ENCODE results near the gene ABCC10.
"Not testable (repeated sequence)": the region's sequence is repeated elsewhere in the genome, so short reads cannot be mapped to it uniquely, and the experiment has no call there.

The ABCC10 gene

DNA sequence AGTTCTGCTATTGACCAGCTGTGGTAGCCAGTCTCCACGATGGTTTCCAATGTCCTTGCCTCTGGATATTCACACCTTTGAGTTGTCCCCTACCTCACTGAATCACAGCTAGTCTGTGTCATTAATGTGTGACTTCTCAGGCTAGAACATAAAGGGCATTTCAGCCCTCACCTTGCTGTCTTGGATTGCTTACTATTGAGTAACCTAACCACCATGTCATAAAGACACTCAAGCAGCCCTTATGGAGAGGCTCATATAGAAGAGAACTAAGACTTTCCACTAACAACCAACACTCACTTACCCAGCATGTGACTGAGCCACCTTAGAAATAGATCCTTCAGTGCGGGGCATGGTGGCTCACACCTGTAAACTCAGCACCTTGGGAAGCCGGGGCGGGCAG lies 19.1 kb upstream of the ABCC10 start:
- DNase-seq: no peak

DNA sequence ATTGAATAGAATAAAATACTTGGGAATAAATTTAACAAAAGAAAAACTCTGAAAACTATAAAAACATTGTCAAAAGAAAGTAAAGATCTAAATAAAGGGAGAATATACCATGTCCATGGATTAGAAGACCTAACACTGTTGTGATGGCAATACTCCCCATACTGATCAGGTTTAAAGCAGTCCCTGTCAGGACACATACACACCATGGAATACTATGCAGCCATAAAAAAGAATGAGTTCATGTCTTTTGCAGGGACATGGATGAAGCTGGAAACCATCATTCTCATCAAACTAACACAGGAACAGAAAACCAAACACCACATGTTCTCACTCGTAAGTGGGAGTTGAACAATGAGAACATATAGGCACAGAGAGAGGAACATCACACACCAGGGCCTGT lies 16.6 kb upstream of the ABCC10 start:
- not testable (repeated sequence) for DNase-seq

DNA sequence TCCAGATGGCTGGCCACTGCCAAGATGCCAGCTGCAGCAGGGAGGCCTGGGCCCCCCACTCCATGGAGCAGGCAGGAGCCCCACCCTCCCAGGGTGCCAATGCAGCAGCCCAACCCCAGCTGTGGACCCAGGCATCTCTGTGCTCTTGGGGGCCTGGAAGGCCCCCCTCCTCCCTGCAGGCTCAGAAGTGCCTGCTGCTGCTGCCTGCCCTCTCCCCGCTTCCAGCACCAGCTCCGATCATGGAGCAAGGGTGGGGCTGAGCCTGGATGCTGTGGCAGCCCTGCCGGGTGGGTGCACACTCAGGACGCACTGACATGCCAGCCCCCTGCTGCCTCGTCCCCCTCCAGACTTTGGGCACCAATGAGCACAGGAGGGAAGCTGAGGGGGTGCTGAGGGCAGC lies 14.8 kb upstream of the ABCC10 start:
- DNase-seq: no peak

DNA sequence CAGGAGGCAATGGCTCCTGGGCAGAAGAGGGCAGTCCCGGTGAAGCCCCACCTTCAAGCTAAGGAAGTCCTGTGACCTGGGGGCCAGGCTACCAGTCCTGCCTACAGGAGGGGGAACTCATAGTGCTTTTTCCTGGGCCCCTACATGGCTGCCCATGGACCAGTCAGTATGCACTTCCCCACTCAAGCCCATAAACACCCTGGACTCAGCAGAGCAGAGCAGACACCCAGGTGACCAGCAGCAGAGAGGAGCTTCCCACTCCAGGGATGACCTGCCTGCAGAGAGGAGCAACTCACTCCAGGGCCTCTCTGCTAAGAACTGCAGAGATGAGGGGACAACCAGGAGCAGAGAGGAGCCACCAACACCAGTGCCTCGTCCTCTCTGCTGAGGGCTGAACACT lies 14.3 kb upstream of the ABCC10 start:
- no peak for DNase-seq

DNA sequence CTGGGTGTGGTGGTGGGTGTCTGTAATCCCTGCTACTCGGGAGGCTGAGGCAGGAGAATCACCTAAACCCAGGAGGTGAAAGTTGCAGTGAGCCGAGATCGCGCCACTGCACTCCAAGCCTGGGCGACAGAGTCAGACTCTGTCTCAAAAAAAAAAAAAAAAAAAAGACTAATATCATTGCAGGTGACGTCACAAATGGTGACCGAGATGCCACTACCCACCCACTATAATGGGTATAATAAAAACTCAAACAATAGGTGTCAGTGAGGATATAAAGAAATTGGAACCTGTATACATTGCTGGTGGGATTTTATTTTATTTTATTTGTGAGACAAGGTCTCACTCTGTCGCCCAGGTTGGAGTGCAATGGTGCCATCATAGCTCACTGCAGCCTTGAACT lies 12.1 kb upstream of the ABCC10 start:
- DNase-seq: not testable (repeated sequence)

DNA sequence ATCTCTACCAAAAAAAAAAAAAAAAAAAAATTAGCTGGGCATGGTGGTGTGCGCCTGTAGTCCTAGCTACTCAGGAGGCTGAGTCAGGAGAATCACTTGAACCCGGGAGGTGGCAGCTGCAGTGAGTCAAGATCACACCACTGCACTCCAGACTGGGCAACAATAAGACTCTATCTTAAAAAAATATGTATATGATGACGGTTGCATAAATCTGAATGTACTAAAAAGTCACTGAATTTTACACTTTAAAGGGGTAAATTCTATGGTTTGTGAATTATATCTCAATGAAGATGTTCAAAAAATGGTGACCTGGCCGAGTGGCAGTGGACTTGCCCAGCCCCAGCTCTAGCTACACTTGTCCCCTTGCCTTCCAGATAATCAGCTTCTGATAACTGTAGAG lies 10.4 kb upstream of the ABCC10 start:
- no peak for DNase-seq

DNA sequence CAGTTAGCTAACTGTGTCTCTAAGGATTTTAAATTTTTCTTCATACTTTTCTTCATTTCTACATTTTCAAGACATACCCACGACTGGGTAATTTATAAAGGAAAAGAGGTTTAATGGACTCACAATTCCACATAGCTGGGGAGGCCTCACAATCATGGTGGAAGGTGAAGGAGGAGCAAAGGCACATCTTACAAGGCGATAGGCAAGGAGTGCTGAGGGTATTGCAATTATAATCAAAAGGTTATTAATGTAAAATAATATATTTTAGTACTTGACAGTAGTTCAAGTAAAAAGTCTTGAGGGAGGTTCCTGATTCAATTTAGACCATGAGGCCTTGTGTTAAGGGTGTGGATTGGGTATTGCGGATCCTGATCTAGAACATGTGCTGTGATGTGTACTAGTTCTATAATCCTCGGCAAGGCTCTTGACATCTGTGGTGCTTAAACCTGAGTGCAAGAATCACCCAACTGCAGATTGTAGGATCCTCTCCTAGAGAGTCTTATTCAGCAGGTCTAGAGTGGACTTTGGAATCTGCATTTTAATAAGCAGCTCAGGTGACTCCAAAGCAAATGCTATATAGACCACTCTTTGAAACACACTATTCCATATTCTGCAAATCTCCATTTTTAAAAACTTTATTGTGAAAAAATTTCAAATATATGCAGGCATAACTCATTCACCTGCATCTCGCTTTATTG lies 7.2 kb upstream of the ABCC10 start:
- no peak for DNase-seq

DNA sequence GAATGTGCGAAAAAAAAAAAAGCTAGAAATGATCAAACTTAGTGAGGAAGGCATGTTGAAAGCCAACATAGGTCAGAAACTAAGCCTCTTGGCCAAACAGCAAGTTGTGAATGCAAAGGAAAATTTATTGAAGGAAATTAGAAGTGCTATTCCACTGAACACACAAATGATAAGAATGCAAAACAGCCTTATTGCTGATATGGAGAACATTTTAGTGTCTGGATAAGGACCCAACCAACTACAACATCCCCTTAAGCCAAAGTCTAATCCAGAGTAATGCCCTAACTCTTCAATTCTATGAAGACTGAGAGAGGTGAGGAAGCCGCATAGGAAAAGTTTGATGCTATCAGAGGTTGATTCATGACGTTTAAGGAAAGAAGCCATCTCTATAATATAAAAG lies 5.5 kb upstream of the ABCC10 start:
- DNase-seq: no peak

DNA sequence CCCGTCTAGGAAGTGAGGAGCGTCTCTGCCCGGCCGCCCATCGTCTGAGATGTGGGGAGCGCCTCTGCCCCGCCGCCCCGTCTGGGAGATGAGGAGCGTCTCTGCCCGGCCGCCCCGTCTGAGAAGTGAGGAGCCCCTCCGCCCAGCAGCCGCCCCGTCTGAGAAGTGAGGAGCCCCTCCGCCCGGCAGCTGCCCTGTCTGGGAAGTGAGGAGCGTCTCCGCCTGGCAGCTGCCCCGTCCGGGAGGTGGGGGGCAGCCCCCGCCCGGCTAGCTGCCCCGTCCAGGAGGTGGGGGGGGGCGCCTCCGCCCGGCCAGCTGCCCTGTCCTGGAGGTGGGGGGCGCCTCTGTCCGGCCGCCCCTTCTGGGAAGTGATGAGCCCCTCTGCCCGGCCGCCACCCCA lies 2.3 kb upstream of the ABCC10 start:
- not testable (repeated sequence) for DNase-seq

DNA sequence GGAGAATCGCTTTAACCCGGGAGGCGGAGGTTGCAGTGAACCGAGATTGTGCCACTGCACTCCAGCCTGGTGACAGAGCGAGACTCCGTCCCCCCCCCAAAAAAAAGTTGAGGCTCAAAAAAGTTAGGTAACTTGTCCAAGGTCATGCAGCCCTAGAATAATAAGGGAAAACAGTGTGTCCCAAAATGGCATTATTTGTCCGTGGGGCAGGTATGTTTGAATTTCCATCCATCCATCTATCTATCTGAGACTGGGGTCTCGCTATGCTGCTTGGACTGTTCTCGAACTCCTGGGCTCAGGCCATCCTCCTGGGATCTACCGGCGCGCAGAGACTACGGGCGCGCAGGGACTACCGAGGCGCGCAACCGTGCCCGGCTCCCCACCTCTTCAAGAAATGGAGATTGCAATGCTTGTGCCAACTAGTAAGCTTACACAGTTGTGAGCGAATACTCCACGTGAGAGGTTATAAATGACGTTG lies 374 bp upstream of the ABCC10 start:
- DNase-seq: no peak

DNA sequence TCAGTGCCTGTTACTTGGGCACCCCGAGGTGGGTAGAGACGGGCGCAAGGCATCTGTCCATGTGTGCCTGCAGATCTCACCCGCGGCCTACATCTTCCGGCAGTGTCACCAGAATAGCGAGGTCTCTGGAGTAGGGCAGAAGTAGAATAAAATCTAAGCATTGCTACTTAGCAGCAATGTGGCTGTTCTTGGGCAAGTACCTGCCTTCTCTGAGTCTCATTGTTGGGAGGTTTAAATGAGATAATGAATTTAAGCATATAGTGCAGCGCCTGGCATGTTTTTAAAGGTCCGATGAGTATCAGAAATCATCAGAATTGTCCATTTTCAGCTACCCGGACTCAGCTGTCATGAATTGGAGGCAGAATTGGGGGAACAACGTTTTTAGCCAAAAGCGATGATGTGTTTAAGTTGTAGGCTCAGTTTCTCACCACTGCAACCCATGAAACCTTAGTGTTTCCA lies 800 bp downstream of the ABCC10 start:
- DNase-seq: no peak

DNA sequence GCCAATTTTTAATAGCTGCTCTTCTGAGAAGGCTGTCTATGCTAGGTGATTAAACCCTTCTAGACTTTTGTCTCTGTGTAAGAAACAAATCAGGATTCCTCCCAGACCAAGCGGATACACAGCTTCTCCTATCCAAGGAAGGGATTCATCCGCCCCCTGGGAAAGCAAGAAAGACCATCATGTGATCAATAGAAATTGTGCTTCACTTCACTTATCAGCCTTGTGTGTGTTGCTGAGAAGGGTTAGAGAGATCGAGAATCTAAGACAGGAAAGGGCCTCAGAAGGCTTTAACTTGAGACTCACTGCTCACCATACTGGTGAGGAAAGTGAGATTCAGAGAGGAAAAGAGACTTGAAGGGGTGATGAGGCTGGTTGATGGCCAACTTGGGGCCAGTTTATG lies 1.5 kb downstream of the ABCC10 start:
- DNase-seq: no peak

DNA sequence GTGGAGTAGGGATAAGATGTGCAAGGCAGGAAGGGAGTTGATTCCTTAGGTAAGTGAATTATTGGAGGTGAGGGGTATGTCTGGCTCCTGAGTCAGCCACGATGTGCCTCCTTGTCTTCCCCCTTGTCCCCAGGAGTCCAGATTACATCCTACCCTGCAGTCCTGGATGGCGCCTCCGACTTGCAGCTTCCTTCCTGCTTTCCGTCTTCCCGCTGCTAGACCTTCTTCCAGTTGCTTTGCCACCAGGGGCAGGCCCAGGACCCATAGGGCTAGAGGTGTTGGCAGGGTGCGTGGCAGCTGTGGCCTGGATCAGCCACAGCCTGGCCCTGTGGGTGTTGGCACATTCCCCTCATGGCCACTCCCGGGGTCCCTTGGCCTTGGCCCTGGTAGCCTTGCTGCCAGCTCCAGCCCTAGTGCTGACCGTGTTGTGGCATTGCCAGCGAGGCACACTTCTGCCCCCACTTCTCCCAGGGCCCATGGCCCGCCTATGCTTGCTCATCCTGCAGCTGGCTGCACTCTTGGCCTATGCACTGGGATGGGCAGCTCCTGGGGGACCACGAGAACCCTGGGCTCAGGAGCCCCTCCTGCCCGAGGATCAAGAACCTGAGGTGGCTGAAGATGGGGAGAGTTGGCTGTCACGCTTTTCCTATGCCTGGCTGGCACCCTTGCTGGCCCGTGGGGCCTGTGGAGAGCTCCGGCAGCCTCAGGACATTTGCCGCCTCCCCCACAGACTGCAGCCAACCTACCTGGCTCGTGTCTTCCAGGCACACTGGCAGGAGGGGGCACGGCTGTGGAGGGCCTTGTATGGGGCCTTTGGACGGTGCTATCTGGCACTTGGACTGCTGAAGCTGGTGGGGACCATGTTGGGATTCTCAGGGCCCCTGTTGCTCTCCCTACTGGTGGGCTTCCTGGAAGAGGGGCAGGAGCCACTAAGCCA lies 4.9 kb downstream of the ABCC10 start:
- DNase-seq: no peak

DNA sequence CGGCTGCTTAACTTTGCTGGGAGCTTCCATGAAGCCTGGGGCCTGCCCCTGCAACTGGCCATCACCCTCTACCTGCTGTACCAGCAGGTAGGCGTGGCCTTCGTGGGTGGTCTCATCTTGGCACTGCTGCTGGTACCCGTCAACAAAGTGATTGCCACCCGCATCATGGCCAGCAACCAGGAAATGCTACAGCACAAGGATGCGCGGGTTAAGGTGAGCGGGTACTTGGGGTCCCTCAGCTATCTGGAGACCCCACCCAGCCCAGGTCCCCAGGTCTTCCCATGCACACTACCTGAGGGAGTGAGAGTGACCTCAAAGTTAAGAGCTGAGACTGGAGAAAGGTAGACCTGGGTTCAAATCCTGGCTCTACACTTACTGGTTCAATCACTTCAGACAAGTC lies 5.8 kb downstream of the ABCC10 start:
- DNase-seq: no peak

DNA sequence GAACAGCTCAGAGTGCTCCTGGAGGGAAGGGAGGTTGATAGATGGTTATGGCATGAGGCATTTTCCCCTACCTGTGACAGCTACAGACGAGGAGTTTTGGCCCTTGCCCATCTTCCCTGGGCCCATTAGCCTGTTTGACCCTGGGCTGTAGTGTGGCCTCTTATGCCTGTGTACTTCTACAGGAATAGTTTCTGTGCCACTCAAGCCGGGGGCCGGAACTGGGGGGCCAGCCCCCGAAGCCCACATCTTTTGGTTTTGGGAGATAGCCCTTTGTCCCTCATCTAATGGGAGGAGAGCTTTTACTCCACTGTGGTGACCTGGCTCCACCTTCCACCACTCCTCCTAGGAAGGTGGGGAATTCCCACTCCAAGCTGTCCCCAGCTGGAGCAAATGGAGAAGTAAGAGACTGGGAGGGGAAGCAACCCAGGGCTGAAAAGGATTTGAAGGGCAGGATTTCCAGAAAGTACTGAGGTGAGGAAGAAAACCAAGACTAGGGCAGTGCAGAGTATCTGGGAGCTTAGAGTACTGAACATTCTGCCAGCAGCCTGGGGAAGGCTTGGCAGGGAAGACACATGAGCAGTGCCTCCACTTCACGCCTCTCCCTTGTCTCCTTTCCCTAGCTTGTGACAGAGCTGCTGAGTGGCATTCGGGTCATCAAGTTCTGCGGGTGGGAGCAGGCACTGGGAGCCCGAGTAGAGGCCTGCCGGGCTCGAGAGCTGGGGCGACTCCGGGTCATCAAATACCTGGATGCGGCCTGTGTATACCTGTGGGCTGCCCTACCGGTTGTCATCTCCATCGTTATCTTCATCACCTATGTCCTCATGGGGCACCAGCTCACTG lies 6.9 kb downstream of the ABCC10 start:
- no peak for DNase-seq

DNA sequence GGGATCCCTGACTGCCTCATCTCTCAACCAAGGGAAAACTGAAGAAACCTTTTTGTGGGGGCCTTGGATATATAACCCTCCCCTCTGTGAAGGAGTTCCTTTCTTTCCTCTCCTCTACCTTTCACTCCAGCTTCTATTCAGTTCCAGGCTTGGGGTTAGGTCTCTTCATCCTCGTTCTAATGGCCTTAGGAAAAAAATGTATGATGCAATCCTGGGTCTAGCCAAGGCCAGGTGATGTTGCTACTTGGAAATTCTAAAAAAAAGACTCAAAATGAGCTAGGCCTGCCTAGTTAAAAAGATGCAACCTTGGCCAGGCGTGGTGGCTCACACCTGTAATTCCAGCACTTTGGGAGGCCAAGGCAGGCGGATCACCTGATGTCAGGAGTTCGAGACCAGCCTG lies 7.6 kb downstream of the ABCC10 start:
- DNase-seq: no peak

DNA sequence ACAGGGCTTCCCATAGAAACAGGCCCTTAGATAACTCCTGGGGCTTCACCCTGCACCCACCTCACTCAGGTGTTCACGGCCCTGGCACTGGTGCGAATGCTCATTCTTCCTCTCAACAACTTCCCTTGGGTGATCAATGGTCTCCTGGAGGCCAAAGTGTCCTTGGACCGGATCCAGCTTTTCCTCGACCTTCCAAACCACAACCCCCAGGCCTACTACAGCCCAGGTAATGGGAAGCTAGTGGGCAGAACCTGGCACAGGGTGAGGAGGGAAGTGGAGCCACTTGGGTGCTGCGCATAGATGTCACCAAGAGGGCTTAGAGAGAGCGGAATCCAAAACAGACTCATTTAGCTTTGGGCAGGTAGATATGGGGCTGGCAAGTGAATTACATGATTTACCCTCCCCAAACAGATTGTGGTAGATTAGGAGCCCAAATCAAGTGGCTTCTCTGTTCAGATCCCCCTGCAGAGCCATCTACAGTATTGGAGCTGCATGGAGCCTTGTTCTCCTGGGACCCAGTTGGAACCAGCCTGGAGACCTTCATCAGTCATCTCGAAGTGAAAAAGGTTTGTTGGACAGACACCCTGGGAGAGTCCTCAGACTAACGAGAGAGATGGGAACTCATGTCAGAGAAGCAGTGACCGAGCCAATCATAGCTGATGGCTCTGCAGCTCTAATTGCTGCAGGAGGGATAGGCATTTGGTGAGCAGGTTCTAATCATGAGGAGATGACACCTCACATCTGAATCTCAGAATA lies 8.5 kb downstream of the ABCC10 start:
- no peak for DNase-seq

DNA sequence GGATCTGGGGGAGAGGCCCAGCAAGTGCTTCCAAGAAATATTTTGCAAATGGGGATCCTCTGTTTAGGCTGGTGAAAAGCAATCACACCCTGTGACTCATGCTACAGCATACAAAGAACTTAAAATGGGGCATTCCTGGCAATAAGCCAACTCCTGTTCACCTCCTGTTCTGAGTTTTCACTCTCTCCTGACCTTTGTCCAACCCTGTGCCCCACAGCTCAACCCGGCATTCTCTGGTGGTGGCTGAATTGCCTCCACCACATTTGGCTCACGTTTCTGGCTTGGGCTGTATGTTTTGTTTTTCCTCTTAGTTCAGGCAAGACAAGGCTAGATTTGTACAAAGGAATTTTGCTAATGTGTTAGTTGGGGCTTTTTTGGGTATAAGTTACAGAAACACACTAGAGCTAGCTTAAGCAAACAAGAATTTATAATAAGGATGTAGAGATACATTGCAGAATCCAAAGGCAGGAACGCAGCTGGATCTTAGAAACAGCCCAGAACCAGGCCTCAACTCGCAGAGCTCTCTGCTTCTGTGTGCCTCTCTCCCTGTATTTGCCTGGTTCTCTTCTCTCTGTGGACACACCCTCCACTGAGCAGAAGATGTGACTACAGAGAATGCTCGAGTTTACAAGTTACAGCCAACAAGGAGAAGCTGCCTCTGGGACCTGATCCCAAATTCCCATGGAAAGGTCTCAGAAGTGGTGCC lies 9.4 kb downstream of the ABCC10 start:
- DNase-seq: no peak

DNA sequence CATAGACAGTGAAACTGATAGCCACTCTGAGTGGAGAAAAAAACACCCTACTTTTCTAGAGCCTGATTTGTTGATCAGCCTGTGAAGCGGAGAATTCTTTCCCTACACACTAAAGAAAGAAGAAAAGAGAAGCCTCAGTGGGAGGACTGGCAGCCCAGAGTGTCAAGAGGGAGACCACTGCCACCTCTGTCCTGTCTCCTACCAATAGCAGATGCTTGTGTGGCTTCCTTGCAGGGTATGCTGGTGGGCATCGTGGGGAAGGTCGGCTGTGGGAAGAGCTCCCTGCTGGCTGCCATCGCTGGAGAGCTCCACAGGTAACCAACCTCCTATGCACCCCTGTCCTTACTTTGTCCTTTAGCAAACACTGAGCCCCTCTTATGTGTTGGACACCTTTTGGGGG lies 10.4 kb downstream of the ABCC10 start:
- DNase-seq: no peak

DNA sequence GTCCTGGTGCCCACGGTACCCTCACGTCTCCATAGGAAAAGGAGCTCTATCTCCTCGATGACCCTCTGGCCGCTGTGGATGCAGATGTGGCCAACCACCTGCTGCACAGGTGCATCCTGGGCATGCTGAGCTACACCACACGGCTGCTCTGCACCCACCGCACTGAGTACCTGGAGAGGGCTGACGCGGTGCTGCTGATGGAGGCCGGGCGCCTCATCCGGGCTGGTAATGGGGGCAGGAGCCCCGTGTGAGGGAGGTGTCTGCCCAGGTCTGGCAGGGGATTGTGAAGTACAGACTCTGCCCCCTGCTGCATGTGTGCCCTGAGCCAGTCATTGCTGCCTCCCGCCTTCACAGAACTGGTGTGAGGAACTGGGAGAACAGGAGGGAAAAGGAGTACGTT lies 15.6 kb downstream of the ABCC10 start:
- no peak for DNase-seq

DNA sequence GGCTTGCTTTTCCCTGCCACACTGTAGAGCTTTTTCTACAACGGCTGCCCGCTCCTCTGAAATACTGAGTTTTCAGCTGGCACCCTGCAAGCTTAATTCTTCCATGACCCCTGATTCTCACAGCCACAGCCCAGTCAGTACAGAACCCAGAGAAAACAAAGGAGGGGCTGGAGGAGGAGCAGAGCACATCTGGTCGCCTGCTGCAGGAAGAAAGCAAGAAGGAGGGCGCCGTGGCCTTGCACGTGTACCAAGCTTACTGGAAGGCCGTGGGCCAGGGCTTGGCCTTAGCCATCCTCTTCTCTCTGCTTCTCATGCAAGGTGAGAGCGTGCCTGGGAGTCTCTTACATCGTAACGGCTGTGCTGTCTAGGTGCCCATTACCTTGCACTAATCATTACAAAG lies 16.7 kb downstream of the ABCC10 start:
- DNase-seq: no peak

DNA sequence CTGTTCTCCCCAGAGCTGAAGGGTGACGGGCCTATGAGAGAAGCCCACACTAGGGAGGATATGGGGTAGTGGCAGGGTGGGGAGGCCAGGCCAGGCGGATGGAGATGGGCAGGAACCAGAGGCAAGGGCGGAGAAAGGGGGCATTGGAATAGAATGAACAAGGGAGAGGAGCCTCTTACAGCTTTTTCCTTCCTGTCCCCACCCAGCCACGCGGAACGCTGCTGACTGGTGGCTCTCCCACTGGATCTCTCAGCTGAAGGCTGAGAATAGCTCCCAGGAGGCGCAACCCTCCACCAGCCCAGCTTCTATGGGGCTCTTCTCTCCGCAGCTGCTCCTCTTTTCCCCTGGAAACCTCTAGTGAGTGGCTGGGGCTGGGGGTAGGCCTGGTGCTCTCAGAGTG lies 17.2 kb downstream of the ABCC10 start:
- DNase-seq: no peak
